Panc1 (cell line): ENCODE results near the gene SPHK2.
"Not testable (repeated sequence)": the region's sequence is repeated elsewhere in the genome, so short reads cannot be mapped to it uniquely, and the experiment has no call there.

Experiments
- CTCF ChIP-seq: fragments of 450-650 bp; IDR thresholded peaks from 2 replicates; pipeline ENCODE4 v1.5.1; 2017; ENCODE audit warnings: mild to moderate bottlenecking
- POLR2AphosphoS5 ChIP-seq: IDR thresholded peaks from 2 replicates; pipeline ENCODE4 v1.6.1; 2012; ENCODE audit warnings: mild to moderate bottlenecking, low read depth, low read length, moderate library complexity
- REST ChIP-seq, 2 experiments: IDR thresholded peaks; 2 replicates each; pipeline ENCODE4 v1.6.1; 2011 to 2012; ENCODE audit warnings: low read depth in 2 of 2, control low read depth in 1 of 2, low read length in 1 of 2, mild to moderate bottlenecking in 1 of 2, moderate library complexity in 1 of 2; ENCODE audit not compliant: insufficient read depth in 1 of 2
- TCF7L2 ChIP-seq: IDR thresholded peaks from 2 replicates; pipeline ENCODE4 v1.6.1; 2011; ENCODE audit warnings: mild to moderate bottlenecking, low read depth, low read length, inconsistent platforms

- not testable (repeated sequence) for TF ChIP-seq REST (IDR thresholded peaks at IDR 0.05; ENCODE audit: insufficient read depth in 1 of 2, low read depth in 2 of 2, low read length in 1 of 2); CTCF; TCF7L2; POLR2AphosphoS5
Measured at GRCh38 chr19:48657828-48658227, 38.5 kb downstream of the SPHK2 start.
